Measurements from ENCODE around the gene CERS1. TPM values are rescaled to one million over a fixed set of nuclear protein-coding genes. Genes with fewer than 3 reads are reported as not detected.

The CERS1 gene
- total RNA-seq, 4 donors from 2014 or later, result 0.24 to 1.3 (median 0.59) TPM

GRCh38 chr19:18928018-18928805 lies 32.3 kb upstream of the CERS1 start:
- Histone ChIP-seq H3K27ac (no peak overlapping the region), H3K9me3 (no peaks in the 10 kb centered on the region), H3K36me3 (peaks cover 38 to 59% of the 10 kb centered on the region in 2 donors), H3K4me3 (replicated peaks in 1 of 3) (no peak overlapping the region), H3K27me3 (no peaks in the 10 kb centered on the region), H3K4me1 (no peaks in the 10 kb centered on the region)
- no peak for DNase-seq
- TF ChIP-seq CTCF (IDR thresholded peaks at IDR 0.05) (no peak), POLR2A (IDR thresholded peaks at IDR 0.05) (no peak)
- whole genome bisulfite sequencing, 2 donors, result 93 to 95% methylated on average over 20 of the region's 26 CpGs
- intact Hi-C loops (cut with DNase I), result no loop called here

GRCh38 chr19:18924684-18925213 lies 28.8 kb upstream of the CERS1 start:
- TF ChIP-seq POLR2A (IDR thresholded peaks at IDR 0.05) (no peak), CTCF (IDR thresholded peaks at IDR 0.05) (no peak)
- H3K4me1 ChIP-seq, result peaks cover 7 to 12% of the 10 kb centered on the region in 2 donors
- 95 to 96% methylated on average over 15 of the region's 15 CpGs for WGBS, 2 donors
- no peaks in the 10 kb centered on the region for H3K27me3 ChIP-seq
- H3K27ac ChIP-seq, result no peak overlapping the region
- H3K4me3 ChIP-seq (replicated peaks in 1 of 3), result no peak overlapping the region
- intact Hi-C loops (cut with DNase I), result no loop called here
- DNase-seq, result no peak
- no peaks in the 10 kb centered on the region for H3K9me3 ChIP-seq
- peaks cover 48 to 69% of the 10 kb centered on the region in 2 donors for H3K36me3 ChIP-seq

- intact Hi-C loops (cut with DNase I), result no loop called here
- H3K9me3 ChIP-seq, result no peaks in the 10 kb centered on the region
- no peak overlapping the region for H3K27ac ChIP-seq
- peaks cover 38 to 46% of the 10 kb centered on the region in 2 donors for H3K36me3 ChIP-seq
- no peaks in the 10 kb centered on the region for H3K27me3 ChIP-seq
- peaks cover 19 to 23% of the 10 kb centered on the region in 2 donors for H3K4me1 ChIP-seq
- H3K4me3 ChIP-seq (replicated peaks in 1 of 3), result no peak overlapping the region
- DNase-seq, result no peak
- TF ChIP-seq POLR2A (IDR thresholded peaks at IDR 0.05) (no peak), CTCF (IDR thresholded peaks at IDR 0.05) (no peak)
- WGBS, 2 donors, result 89 to 91% methylated on average over 7 to 20 of the region's 29 CpGs
Measured at GRCh38 chr19:18922228-18922985, 26.4 kb upstream of the CERS1 start.

GRCh38 chr19:18921593-18921992 lies 25.6 kb upstream of the CERS1 start:
- H3K27ac ChIP-seq, result no peak overlapping the region
- H3K4me1 ChIP-seq, result peaks cover 19 to 25% of the 10 kb centered on the region in 2 donors
- TF ChIP-seq CTCF (IDR thresholded peaks at IDR 0.05) (no peak), POLR2A (IDR thresholded peaks at IDR 0.05) (no peak)
- no peaks in the 10 kb centered on the region for H3K9me3 ChIP-seq
- H3K4me3 ChIP-seq (replicated peaks in 1 of 3), result no peak overlapping the region
- no peak for DNase-seq
- no peaks in the 10 kb centered on the region for H3K27me3 ChIP-seq
- peaks cover 36 to 46% of the 10 kb centered on the region in 2 donors for H3K36me3 ChIP-seq
- 95 to 96% methylated on average over 13 to 15 of the region's 17 CpGs for WGBS, 2 donors
- intact Hi-C loops (cut with DNase I), result no loop called here
